Diencephalon (tissue), 1 donor: ENCODE data around the gene CERCAM. TPM values are rescaled to one million over a fixed set of nuclear protein-coding genes. Genes with fewer than 3 reads are reported as not detected.

ENCODE experiments used
- total RNA-seq: library from RNA; depleted of rRNA; stranded (reverse); fragments of >200 nt; gene quantifications from one replicate; pipeline ENCODE4 v1.2.3, GENCODE V29; 2014

The CERCAM gene
- 10.4 TPM for total RNA-seq

GRCh38 chr9:128420651-128421481, at the start of gene CERCAM:
Gene CERCAM, plus strand, starts transcription at chr9:128420857. Its CDS starts 21 bp downstream, at chr9:128420878.

GRCh38 chr9:128455849-128456612, 35.4 kb downstream of the CERCAM start, which contains the start of gene ODF2:
Gene ODF2, plus strand, starts transcription at chr9:128456006. Its CDS starts 86 bp downstream, at chr9:128456092.

Other genes with a start within 250 kb of the CERCAM start
- gene CIZ1, start 229.3 kb upstream of the CERCAM start, total RNA-seq, result 22.6 TPM
- 155 TPM for gene DNM1, start 217.5 kb upstream of the CERCAM start, total RNA-seq
- 61.8 TPM for gene GOLGA2, start 144.8 kb upstream of the CERCAM start, total RNA-seq
- 8.5 TPM for gene SWI5, start 144.6 kb upstream of the CERCAM start, total RNA-seq
- 18.0 TPM for gene TRUB2, start 98.4 kb upstream of the CERCAM start, total RNA-seq
- gene COQ4, start 98.0 kb upstream of the CERCAM start, total RNA-seq, result 24.9 TPM
- 44.3 TPM for gene SLC27A4, start 80.3 kb upstream of the CERCAM start, total RNA-seq
- 20.1 TPM for gene URM1, start 49.5 kb upstream of the CERCAM start, total RNA-seq
- gene ODF2, start 35.1 kb downstream of the CERCAM start, total RNA-seq, result 25.1 TPM
- gene GLE1, start 83.9 kb downstream of the CERCAM start, total RNA-seq, result 21.9 TPM
- gene SPTAN1, start 131.7 kb downstream of the CERCAM start, total RNA-seq, result 867 TPM
- 37.8 TPM for gene DYNC2I2, start 236.0 kb downstream of the CERCAM start, total RNA-seq